Measurements from ENCODE around the gene ANO6.

DNA sequence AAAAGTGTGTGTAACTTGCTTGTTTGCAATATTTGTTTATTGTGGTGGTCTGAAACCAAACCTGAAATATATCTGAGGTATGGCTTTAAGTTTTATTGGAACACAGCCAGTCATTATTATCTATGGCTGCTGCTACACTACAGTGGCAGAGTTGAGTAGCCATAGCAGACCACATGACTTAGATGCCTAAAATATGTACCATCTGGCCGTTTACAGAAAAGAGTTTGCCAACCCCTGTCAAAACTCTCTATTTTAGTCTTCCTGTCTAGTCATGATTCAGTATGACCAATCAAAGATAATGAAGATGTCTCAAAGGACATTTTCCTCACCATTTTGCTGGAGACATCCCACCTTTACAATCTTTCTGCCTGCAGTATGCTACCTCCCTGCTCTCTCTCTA lies 242.3 kb downstream of the ANO6 start:
- TF ChIP-seq, protein P1, sequence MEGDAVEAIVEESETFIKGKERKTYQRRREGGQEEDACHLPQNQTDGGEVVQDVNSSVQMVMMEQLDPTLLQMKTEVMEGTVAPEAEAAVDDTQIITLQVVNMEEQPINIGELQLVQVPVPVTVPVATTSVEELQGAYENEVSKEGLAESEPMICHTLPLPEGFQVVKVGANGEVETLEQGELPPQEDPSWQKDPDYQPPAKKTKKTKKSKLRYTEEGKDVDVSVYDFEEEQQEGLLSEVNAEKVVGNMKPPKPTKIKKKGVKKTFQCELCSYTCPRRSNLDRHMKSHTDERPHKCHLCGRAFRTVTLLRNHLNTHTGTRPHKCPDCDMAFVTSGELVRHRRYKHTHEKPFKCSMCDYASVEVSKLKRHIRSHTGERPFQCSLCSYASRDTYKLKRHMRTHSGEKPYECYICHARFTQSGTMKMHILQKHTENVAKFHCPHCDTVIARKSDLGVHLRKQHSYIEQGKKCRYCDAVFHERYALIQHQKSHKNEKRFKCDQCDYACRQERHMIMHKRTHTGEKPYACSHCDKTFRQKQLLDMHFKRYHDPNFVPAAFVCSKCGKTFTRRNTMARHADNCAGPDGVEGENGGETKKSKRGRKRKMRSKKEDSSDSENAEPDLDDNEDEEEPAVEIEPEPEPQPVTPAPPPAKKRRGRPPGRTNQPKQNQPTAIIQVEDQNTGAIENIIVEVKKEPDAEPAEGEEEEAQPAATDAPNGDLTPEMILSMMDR (conservative IDR thresholded peaks at IDR 0.05; ENCODE audit: low read depth, low read length) = no peak
- TF ChIP-seq CEBPB (IDR thresholded peaks at IDR 0.05; ENCODE audit: low read depth, low read length) = no peak
- TF ChIP-seq RFX5 (IDR thresholded peaks at IDR 0.05; ENCODE audit: low read depth, low read length) = no peak
- no peak for TF ChIP-seq POLR2A (IDR thresholded peaks at IDR 0.05; ENCODE audit: low read depth, low read length)

All from IMR-90 (cell line).